ENCODE data around the gene LARP4. TPM values are rescaled to one million over a fixed set of nuclear protein-coding genes. Genes with fewer than 3 reads are reported as not detected.

The LARP4 gene
- total and polyA plus RNA-seq, 9 of the 15 experiments (the other 6 are each of a cell fraction or from before 2014, with no cell fraction given): 31.6 to 84.5 (median 52.4) TPM

DNA sequence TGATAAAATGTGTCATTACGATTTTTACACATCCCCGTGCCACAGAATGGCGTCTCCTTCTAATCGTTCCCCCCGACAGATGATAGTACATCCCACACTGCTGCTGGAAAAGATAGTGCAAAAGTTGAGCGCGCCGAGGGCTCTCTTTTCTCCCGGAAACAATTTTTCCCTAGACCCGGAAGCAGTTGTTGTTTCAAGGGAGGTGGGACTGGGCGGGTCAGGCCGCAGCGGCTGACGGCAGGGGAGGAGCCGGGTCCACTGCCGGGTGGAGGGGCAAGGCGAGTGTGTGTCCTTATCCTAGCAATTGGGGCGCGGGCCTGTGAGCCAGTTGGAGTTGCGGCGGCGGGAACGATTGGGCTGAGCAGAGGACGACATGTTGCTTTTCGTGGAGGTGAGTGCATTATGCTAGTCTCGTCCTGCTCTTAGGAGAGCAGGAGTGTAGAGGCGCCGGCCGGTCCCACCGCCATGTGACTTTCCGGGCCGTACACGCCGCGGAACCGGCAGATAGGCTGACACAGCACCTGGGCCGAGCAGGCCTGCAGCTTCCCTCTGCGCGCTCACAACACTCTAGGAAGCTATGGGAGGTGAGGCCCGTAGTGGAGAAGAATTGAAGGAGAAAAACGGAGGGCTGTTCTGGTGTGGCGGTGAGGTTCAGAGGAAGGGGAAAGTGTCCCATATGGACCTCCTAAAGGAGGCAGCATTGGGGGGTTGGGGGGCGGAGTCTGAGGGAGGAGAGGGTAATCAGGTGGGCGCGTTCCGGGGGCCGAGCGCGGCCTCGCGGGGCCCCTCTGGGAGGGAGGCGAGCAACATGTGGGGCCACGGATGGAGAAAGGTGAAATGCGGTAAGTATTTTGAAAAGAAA, at the start of gene LARP4 (continued):
- TF ChIP-seq ZNF778 (CRISPR knock-in tag; IDR thresholded peaks at IDR 0.05): no peak
- TF ChIP-seq, protein P1, sequence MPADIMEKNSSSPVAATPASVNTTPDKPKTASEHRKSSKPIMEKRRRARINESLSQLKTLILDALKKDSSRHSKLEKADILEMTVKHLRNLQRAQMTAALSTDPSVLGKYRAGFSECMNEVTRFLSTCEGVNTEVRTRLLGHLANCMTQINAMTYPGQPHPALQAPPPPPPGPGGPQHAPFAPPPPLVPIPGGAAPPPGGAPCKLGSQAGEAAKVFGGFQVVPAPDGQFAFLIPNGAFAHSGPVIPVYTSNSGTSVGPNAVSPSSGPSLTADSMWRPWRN (IDR thresholded peaks at IDR 0.05; ENCODE audit: low read depth): no peak
- TF ChIP-seq FOS (IDR thresholded peaks at IDR 0.05; ENCODE audit: extremely low read depth, insufficient read length): no peak
- no peak for TF ChIP-seq SAFB (IDR thresholded peaks at IDR 0.05; ENCODE audit: borderline replicate concordance, low read depth, low read length)
- TF ChIP-seq, protein P2, sequence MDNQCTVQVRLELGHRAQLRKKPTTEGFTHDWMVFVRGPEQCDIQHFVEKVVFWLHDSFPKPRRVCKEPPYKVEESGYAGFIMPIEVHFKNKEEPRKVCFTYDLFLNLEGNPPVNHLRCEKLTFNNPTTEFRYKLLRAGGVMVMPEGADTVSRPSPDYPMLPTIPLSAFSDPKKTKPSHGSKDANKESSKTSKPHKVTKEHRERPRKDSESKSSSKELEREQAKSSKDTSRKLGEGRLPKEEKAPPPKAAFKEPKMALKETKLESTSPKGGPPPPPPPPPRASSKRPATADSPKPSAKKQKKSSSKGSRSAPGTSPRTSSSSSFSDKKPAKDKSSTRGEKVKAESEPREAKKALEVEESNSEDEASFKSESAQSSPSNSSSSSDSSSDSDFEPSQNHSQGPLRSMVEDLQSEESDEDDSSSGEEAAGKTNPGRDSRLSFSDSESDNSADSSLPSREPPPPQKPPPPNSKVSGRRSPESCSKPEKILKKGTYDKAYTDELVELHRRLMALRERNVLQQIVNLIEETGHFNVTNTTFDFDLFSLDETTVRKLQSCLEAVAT (IDR thresholded peaks at IDR 0.05): peak; percentile 71 to 85; a peak in 3 of 4 replicates
- TF ChIP-seq DDX20 (tag; IDR thresholded peaks at IDR 0.05; ENCODE audit: low read depth): no peak
- TF ChIP-seq IRF1 (CRISPR knock-in tag; IDR thresholded peaks at IDR 0.05; ENCODE audit: borderline replicate concordance): no peak
- TF ChIP-seq PRMT5 (CRISPR knock-in tag; IDR thresholded peaks at IDR 0.05): no peak
- no peak for TF ChIP-seq BCL6 (CRISPR knock-in tag; IDR thresholded peaks at IDR 0.05)
- TF ChIP-seq ZBTB7A (IDR thresholded peaks at IDR 0.05; ENCODE audit: borderline replicate concordance, control insufficient read depth, low read depth, low read length): peak; percentile 84
- no peak for TF ChIP-seq CHCHD3 (CRISPR knock-in tag; IDR thresholded peaks at IDR 0.05)
- TF ChIP-seq GABPA (tag; conservative IDR thresholded peaks at IDR 0.05; ENCODE audit: low read depth): peak; percentile 99
- peak; percentile 69 for TF ChIP-seq SOX6 (IDR thresholded peaks at IDR 0.05)
- no peak for TF ChIP-seq ATF4 (CRISPR knock-in tag; IDR thresholded peaks at IDR 0.05)
- TF ChIP-seq, protein P3, sequence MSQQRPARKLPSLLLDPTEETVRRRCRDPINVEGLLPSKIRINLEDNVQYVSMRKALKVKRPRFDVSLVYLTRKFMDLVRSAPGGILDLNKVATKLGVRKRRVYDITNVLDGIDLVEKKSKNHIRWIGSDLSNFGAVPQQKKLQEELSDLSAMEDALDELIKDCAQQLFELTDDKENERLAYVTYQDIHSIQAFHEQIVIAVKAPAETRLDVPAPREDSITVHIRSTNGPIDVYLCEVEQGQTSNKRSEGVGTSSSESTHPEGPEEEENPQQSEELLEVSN (IDR thresholded peaks at IDR 0.05; ENCODE audit: borderline replicate concordance in 1 of 2, extremely low read depth in 1 of 2, insufficient read depth in 1 of 2, insufficient read length in 1 of 2, low read depth in 1 of 2, low read length in 1 of 2, poor library complexity in 1 of 2, severe bottlenecking in 1 of 2): peak; percentile 53 to 74
- no peak for TF ChIP-seq FOXP1 (CRISPR knock-in tag; IDR thresholded peaks at IDR 0.05)
- peak; percentile 99 for TF ChIP-seq NR2C2 (CRISPR knock-in tag; IDR thresholded peaks at IDR 0.05)
- peak; percentile 100 for TF ChIP-seq NR2C2 (tag; IDR thresholded peaks at IDR 0.05)
- peak; percentile 32; the same call in 1 of the 2 replicates for TF ChIP-seq RNF2 (IDR thresholded peaks at IDR 0.05)
- TF ChIP-seq HIVEP1 (CRISPR knock-in tag; IDR thresholded peaks at IDR 0.05): no peak
- peak; percentile 81 for TF ChIP-seq USF1 (CRISPR knock-in tag; IDR thresholded peaks at IDR 0.05)
- no peak for TF ChIP-seq STAT5B (CRISPR knock-in tag; IDR thresholded peaks at IDR 0.05)
- TF ChIP-seq PTBP1 (IDR thresholded peaks at IDR 0.05; ENCODE audit: low read depth, low read length): no peak
